Upper lobe of right lung (tissue), 1 donor: Measurements from ENCODE around the gene EXOSC7. TPM values are rescaled to one million over a fixed set of nuclear protein-coding genes. Genes with fewer than 3 reads are reported as not detected.

Source experiments
- ATAC-seq: fragments of 200-7000 bp; cut with Tn5 transposase; one replicate; pipeline ENCODE4 v1.9.1; 2020; ENCODE audit warnings: mild to moderate bottlenecking, moderate library complexity
- DNase-seq: peaks from one replicate; pipeline ENCODE4 v3.0.0-alpha.2; 2020
- H3K27ac ChIP-seq: fragments of 200-600 bp; one replicate; pipeline ENCODE4 v1.8.0; 2022
- H3K27me3 ChIP-seq: fragments of 200-600 bp; one replicate; pipeline ENCODE4 v1.8.0; 2022; ENCODE audit warnings: mild to moderate bottlenecking
- H3K36me3 ChIP-seq: fragments of 200-600 bp; one replicate; pipeline ENCODE4 v1.8.0; 2022
- H3K4me1 ChIP-seq: fragments of 200-600 bp; one replicate; pipeline ENCODE4 v1.8.0; 2022
- H3K4me3 ChIP-seq: fragments of 200-600 bp; one replicate; pipeline ENCODE4 v1.8.0; 2022; ENCODE audit warnings: mild to moderate bottlenecking
- H3K9me3 ChIP-seq: fragments of 200-600 bp; one replicate; pipeline ENCODE4 v1.8.0; 2022
- CTCF ChIP-seq: fragments of 200-600 bp; IDR thresholded peaks from one replicate; pipeline ENCODE4 v1.8.0; 2022; ENCODE audit warnings: antibody characterized with exemption
- intact Hi-C: fragments of 100-400 bp; cut with DNase I; formaldehyde crosslinking; loops from one replicate; pipeline ENCODE4 v1.11.0; 2022
- total RNA-seq: library from RNA; stranded (reverse); fragmentation: NEBNext Ultra II Directional; extraction: Animal tissue kit (Norgen Biotek cat#: 25700); gene quantifications from one replicate; pipeline ENCODE4 v1.2.1, GENCODE V29; 2021
- donor health status: DM: no; HTN: yes; CAD: no; lungs with severe emphysema.

The EXOSC7 gene
- total RNA-seq, 1 donor from 2014 or later: 36.2 TPM

GRCh38 chr3:45060165-45060892 lies 84.3 kb downstream of the EXOSC7 start:
- intact Hi-C loops: no loop called here
- no peak for ATAC-seq
- no peak overlapping the region for H3K27ac ChIP-seq
- H3K9me3 ChIP-seq: no peaks in the 10 kb centered on the region
- TF ChIP-seq CTCF: no peak
- no peaks in the 10 kb centered on the region for H3K36me3 ChIP-seq
- H3K4me3 ChIP-seq: no peak overlapping the region
- H3K4me1 ChIP-seq: peaks cover 24% of the 10 kb centered on the region
- no peak for DNase-seq
- no peaks in the 10 kb centered on the region for H3K27me3 ChIP-seq

Other genes starting within 250 kb of the EXOSC7 start
- 4.5 TPM for gene ZNF501, start 246.6 kb upstream of the EXOSC7 start, total RNA-seq
- gene KIAA1143, start 214.6 kb upstream of the EXOSC7 start, total RNA-seq: 25.2 TPM
- gene KIF15, start 214.4 kb upstream of the EXOSC7 start, total RNA-seq: 0.81 TPM
- gene TMEM42, start 114.3 kb upstream of the EXOSC7 start, total RNA-seq: 14.4 TPM
- not detected for gene TGM4, start 101.6 kb upstream of the EXOSC7 start, total RNA-seq
- 125 TPM for gene ZDHHC3, start 70 bp upstream of the EXOSC7 start, total RNA-seq
- 265 TPM for gene CLEC3B, start 50.1 kb downstream of the EXOSC7 start, total RNA-seq
- gene CDCP1, start 170.1 kb downstream of the EXOSC7 start, total RNA-seq: 19.1 TPM